GM23338 (cell line): ENCODE measurements around the gene SYNDIG1L. TPM values are rescaled to one million over a fixed set of nuclear protein-coding genes. Genes with fewer than 3 reads are reported as not detected.

Experiments
- ATAC-seq: fragments of 200-7000 bp; cut with Tn5 transposase; 3 replicates; pipeline ENCODE4 v1.9.1; 2020
- DNase-seq: peaks from one replicate; pipeline ENCODE4 v3.0.0-alpha.2; 2015; ENCODE audit warnings: low spot score
- H2AFZ ChIP-seq: fragments of 200-600 bp; sonication (generic); 2 replicates; pipeline ENCODE4 v1.8.0; 2016; ENCODE audit warnings: antibody characterized with exemption, mild to moderate bottlenecking, moderate library complexity
- H3F3A ChIP-seq: fragments of 200-600 bp; sonication (generic); replicated peaks from 2 replicates; pipeline ENCODE4 v1.8.0; 2017; ENCODE audit warnings: antibody characterized with exemption, mixed run types, low read depth
- H3K27ac ChIP-seq: fragments of 200-600 bp; sonication (generic); 2 replicates; pipeline ENCODE4 v1.6.1; 2016; ENCODE audit warnings: low read depth
- H3K27me3 ChIP-seq: fragments of 200-600 bp; sonication (generic); 2 replicates; pipeline ENCODE4 v1.8.0; 2016; ENCODE audit warnings: mild to moderate bottlenecking, mixed run types, moderate library complexity; ENCODE audit not compliant: insufficient read depth
- H3K36me3 ChIP-seq: fragments of 200-600 bp; sonication (generic); 2 replicates; pipeline ENCODE4 v1.8.0; 2016; ENCODE audit warnings: mild to moderate bottlenecking; ENCODE audit not compliant: insufficient read depth
- H3K4me1 ChIP-seq: fragments of 200-600 bp; sonication (generic); 2 replicates; pipeline ENCODE4 v1.8.0; 2016; ENCODE audit warnings: mild to moderate bottlenecking, moderate library complexity; ENCODE audit not compliant: insufficient read depth
- H3K4me2 ChIP-seq: fragments of 200-600 bp; sonication (generic); 2 replicates; pipeline ENCODE4 v1.7.1; 2017; ENCODE audit warnings: mixed run types
- H3K4me3 ChIP-seq: fragments of 200-600 bp; sonication (generic); 2 replicates; pipeline ENCODE4 v1.6.1; 2016; ENCODE audit warnings: mixed run types
- H3K79me2 ChIP-seq: fragments of 200-600 bp; sonication (generic); replicated peaks from 2 replicates; pipeline ENCODE4 v1.8.0; 2017; ENCODE audit warnings: mild to moderate bottlenecking; ENCODE audit not compliant: insufficient read depth
- H3K9me2 ChIP-seq: fragments of 200-600 bp; sonication (generic); 2 replicates; pipeline ENCODE4 v1.8.0; 2017; ENCODE audit not compliant: insufficient read depth
- H4K20me1 ChIP-seq: fragments of 200-600 bp; sonication (generic); replicated peaks from 2 replicates; pipeline ENCODE4 v1.8.0; 2017; ENCODE audit warnings: mild to moderate bottlenecking; ENCODE audit not compliant: insufficient read depth
- H3K27ac Mint-ChIP-seq: 2 replicates; pipeline ENCODE4 v1.8.0; 2020; ENCODE audit warnings: inconsistent platforms, mild to moderate bottlenecking, moderate library complexity, mixed read lengths
- H3K27me3 Mint-ChIP-seq: 3 replicates; pipeline ENCODE4 v1.8.0; 2022; ENCODE audit warnings: low read depth, mild to moderate bottlenecking, moderate library complexity, mixed read lengths, inconsistent platforms; ENCODE audit not compliant: insufficient read depth, poor library complexity
- H3K36me3 Mint-ChIP-seq: 3 replicates; pipeline ENCODE4 v1.8.0; 2021; ENCODE audit warnings: low read depth, mild to moderate bottlenecking, inconsistent platforms, moderate library complexity, mixed read lengths
- H3K4me1 Mint-ChIP-seq: 3 replicates; pipeline ENCODE4 v1.8.0; 2020; ENCODE audit warnings: mild to moderate bottlenecking, inconsistent platforms, mixed read lengths
- H3K4me3 Mint-ChIP-seq: 3 replicates; pipeline ENCODE4 v1.8.0; 2021; ENCODE audit warnings: moderate library complexity, mild to moderate bottlenecking, inconsistent platforms, mixed read lengths
- H3K9me3 Mint-ChIP-seq: 3 replicates; pipeline ENCODE4 v1.8.0; 2020; ENCODE audit warnings: moderate library complexity, mild to moderate bottlenecking, inconsistent platforms, mixed read lengths
- CREB1 ChIP-seq: fragments of 250-450 bp; sonication (Bioruptor Pico); IDR thresholded peaks from 2 replicates; pipeline ENCODE4 v1.5.0; 2020; ENCODE audit warnings: low read depth, mild to moderate bottlenecking, moderate library complexity
- ETS1 ChIP-seq: IDR thresholded peaks from 2 replicates; pipeline ENCODE4 v1.6.1; 2016; ENCODE audit warnings: antibody characterized with exemption
- JUNB ChIP-seq: IDR thresholded peaks from one replicate; pipeline ENCODE4 v1.6.1; 2016; ENCODE audit warnings: antibody characterized with exemption; ENCODE audit not compliant: unreplicated experiment
- POLR2AphosphoS5 ChIP-seq: IDR thresholded peaks from 2 replicates; pipeline ENCODE4 v1.6.1; 2016; ENCODE audit warnings: antibody characterized with exemption, low read depth
- STAT1 ChIP-seq: IDR thresholded peaks from one replicate; pipeline ENCODE4 v1.6.1; 2016; ENCODE audit warnings: antibody characterized with exemption; ENCODE audit not compliant: unreplicated experiment
- ZNF114 ChIP-seq: fragments of 250-450 bp; sonication (Bioruptor Pico); IDR thresholded peaks from 2 replicates; pipeline ENCODE4 v1.5.0; 2020; ENCODE audit warnings: mild to moderate bottlenecking, moderate library complexity
- ZNF331 ChIP-seq: fragments of 250-450 bp; sonication (Bioruptor Pico); IDR thresholded peaks from 2 replicates; pipeline ENCODE4 v1.5.0; 2020; ENCODE audit warnings: low read depth, mild to moderate bottlenecking, moderate library complexity
- ZNF462 ChIP-seq: fragments of 250-450 bp; sonication (Bioruptor Pico); IDR thresholded peaks from 2 replicates; pipeline ENCODE4 v1.5.0; 2020; ENCODE audit warnings: mild to moderate bottlenecking, moderate library complexity
- polyA plus RNA-seq: library from polyadenylated mRNA; unstranded; fragments of >200 nt; fragmentation: Nextera tagmentation; extraction: Ambion mirVana; gene quantifications from 2 replicates; pipeline ENCODE4 v1.2.1, GENCODE V29; 2016
- total RNA-seq: library from RNA; depleted of rRNA; stranded (reverse); fragments of >200 nt; shearing (Covaris generic); gene quantifications from 2 replicates; pipeline ENCODE4 v1.2.3, GENCODE V29; 2014

Gene SYNDIG1L
- total and polyA plus RNA-seq, 2 experiments from 2014 or later = 0.65 to 2.1 TPM

- Mint-ChIP-seq H3K4me3 (no peak overlapping the region), H3K27ac (no peak overlapping the region), H3K27me3 (no peaks in the 10 kb centered on the region), H3K4me1 (peaks cover 8% of the 10 kb centered on the region), H3K9me3 (no peaks in the 10 kb centered on the region), H3K36me3 (peaks cover 6% of the 10 kb centered on the region; the same call in 2 of the 3 replicates)
- H2AFZ ChIP-seq = no peak overlapping the region
- no peaks in the 10 kb centered on the region for H3K79me2 ChIP-seq
- no peak overlapping the region for H3K4me3 ChIP-seq
- H3K4me1 ChIP-seq = no peaks in the 10 kb centered on the region
- DNase-seq (no peak), ATAC-seq (no peak)
- H3F3A ChIP-seq = no peaks in the 10 kb centered on the region
- no peak overlapping the region for H3K4me2 ChIP-seq
- no peaks in the 10 kb centered on the region for H4K20me1 ChIP-seq
- H3K27ac ChIP-seq = no peak overlapping the region
- H3K36me3 ChIP-seq = no peaks in the 10 kb centered on the region
- TF ChIP-seq ZNF331 (CRISPR knock-in tag) = no peak
- no peak for TF ChIP-seq STAT1
- no peak for TF ChIP-seq POLR2AphosphoS5
- TF ChIP-seq ZNF114 = no peak
- no peak for TF ChIP-seq JUNB
- no peak for TF ChIP-seq ZNF462 (CRISPR knock-in tag)
- no peak for TF ChIP-seq CREB1 (CRISPR knock-in tag)
- no peak for TF ChIP-seq ETS1
- no peaks in the 10 kb centered on the region for H3K9me2 ChIP-seq
- no peaks in the 10 kb centered on the region for H3K27me3 ChIP-seq
These were observed 42.5 kb upstream of the SYNDIG1L start for GRCh38 chr14:74468513-74468912.
